GM20000 (cell line): ENCODE results near the gene PLGRKT.
"Not testable (repeated sequence)": the region's sequence is repeated elsewhere in the genome, so short reads cannot be mapped to it uniquely, and the experiment has no call there.

Experiments used
- DNase-seq: peaks from one replicate; pipeline ENCODE4 v3.0.0; 2012; ENCODE audit warnings: low spot score
- TF ChIP-seq, protein P1 (sequence below): IDR thresholded peaks from 2 replicates; pipeline ENCODE4 v1.5.1; 2012; ENCODE audit warnings: mild to moderate bottlenecking, control low read depth; ENCODE audit errors: extremely low read depth, missing control alignments

PLGRKT gene

DNA sequence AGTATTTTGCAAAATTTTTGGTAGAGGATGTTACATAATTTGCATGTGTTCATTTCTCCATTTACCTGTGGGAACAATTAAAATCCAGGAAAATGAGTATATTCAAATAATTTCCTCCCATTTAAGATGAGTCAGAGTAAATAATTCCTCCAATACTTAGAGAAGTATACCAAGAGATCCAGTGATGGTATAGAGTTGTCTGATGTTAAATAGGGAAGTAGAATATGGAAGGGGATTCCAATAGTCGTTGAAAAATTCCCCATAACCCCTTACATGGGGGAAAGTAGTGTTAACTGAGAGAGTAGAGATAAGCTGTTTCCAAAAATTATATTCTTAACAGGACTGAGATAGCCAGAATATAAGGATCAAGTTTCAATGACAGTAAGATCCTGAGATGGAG is 28.3 kb upstream of the PLGRKT start:
- TF ChIP-seq, protein P1, sequence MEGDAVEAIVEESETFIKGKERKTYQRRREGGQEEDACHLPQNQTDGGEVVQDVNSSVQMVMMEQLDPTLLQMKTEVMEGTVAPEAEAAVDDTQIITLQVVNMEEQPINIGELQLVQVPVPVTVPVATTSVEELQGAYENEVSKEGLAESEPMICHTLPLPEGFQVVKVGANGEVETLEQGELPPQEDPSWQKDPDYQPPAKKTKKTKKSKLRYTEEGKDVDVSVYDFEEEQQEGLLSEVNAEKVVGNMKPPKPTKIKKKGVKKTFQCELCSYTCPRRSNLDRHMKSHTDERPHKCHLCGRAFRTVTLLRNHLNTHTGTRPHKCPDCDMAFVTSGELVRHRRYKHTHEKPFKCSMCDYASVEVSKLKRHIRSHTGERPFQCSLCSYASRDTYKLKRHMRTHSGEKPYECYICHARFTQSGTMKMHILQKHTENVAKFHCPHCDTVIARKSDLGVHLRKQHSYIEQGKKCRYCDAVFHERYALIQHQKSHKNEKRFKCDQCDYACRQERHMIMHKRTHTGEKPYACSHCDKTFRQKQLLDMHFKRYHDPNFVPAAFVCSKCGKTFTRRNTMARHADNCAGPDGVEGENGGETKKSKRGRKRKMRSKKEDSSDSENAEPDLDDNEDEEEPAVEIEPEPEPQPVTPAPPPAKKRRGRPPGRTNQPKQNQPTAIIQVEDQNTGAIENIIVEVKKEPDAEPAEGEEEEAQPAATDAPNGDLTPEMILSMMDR = no peak
- DNase-seq = no peak

DNA sequence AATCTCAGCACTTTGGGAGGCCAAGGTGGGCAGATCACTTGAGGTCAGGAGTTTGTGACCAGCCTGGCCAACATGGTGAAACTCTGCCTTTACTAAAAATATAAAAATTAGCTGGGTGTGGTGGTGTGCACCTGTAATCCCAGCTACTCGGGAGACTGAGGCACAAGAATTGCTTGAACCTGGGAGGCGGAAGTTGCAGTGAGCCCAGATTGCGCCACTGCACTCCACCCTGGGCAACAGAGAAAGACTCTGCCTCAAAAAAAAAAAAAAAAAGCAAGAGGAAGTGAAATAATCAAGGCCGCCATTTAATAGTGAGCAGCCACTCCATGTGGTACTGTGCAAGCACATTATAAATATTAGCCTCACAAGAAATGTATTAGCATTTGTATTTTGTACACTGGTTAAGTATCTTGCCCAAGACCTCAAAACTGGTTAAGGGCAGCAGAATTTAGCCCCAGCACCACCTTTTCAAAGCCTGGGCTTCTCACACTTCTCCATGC is 27.2 kb upstream of the PLGRKT start:
- not testable (repeated sequence) for DNase-seq

DNA sequence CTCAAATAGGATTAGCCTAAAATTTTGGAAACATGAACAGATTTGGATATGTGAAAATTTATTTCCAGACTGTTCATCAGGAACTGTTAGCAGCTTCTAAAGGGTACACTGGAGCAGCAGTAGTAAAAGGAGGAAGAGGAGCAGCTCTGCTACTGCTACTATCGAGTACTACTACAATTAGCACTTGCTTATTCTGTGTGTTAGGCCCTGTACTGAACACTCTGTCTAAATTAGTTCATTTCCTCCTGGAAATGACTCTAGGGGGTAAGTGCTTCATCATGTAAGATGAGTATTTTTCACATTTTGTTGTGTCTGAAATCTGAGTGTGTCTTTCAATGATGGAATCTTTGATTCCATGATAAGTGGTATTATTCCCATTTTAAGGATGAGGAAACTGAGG is 22.4 kb upstream of the PLGRKT start:
- TF ChIP-seq, protein P1 = no peak
- no peak for DNase-seq

DNA sequence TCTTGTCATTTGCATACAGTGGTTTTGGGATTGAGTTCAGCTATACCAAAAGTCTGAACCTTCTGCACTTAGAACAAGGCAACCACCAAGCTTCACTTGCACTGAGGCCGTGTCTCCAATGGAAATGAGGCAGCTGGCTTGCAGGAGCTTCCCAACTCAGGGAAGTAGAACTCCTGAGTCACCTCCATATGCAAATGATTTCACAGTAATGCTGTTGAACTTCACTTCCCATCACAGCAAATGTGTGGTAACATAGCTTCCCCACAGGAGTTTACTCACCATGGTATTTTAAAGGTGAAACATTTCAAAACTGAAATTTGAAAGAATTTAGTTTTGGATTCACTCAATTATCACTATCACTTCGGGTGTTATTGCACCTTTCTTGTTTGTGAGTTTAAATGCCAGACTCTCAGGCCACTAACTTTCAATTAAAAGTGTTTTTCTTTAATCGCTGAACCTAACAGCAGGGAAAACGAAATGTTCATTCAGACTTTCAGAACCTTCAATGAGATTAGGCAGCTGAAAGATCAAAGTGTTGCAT is 21.6 kb upstream of the PLGRKT start:
- peak; percentile 42 for DNase-seq
- TF ChIP-seq, protein P1 = no peak

DNA sequence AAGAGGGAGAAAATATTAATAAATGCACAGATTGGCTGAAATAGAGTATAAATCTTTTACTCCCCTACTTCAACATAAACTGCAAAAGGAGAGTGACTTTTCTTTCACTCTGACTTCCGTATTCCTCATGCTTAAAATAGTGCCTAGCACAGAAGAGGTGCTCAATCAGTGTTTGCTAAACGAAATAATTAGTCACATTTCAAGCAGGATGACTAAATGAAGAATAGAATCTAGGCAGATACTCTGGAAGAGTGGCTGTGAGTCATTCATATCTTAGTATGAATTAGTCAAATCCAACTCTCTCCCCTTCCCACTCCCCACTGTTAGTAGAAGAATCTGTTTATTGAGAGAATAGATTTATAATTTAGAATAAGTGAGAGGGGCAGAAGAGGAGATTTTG is 17.5 kb upstream of the PLGRKT start:
- TF ChIP-seq, protein P1 = no peak

DNA sequence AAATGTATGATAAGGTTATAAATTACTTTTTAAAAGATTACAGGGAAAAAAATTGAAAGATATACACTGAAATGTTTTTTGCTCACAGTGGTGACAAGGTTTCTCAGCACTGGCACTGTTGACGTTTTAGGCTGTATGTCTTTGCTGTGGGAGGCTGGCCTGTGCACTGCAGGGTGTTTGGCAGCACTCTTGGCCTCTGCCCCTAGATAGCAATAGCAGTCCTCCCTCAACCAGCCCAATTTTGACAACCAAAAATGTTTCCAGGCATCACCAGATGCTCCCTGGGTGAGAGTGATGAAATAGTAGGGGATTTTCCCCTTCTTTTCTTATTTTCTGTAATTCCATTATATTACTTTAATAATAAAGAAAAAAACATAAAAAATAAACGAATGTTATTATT is 15.9 kb upstream of the PLGRKT start:
- no peak for DNase-seq
- TF ChIP-seq, protein P1 = no peak

More for the DNA sequence above, 17.5 kb upstream of the PLGRKT start:
- DNase-seq = no peak

DNA sequence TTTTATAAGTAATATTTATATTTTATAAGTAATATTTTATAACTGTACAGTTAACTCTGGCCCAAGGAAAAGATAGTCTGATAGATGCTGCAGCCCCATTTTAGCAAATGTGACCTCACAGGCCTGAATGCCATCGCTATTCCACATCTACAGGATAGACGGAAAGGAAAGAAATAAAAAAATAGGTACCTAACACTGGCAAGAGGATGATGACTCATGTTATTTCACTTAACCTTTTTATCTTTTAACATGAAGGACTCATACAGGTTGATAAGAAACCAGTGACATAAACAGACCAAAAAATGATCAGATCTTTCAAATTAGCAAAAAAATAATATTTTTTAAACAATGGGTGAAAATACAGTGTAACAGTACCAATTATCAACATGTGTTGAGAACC is 15.3 kb upstream of the PLGRKT start:
- TF ChIP-seq, protein P1 = no peak
- DNase-seq = no peak

DNA sequence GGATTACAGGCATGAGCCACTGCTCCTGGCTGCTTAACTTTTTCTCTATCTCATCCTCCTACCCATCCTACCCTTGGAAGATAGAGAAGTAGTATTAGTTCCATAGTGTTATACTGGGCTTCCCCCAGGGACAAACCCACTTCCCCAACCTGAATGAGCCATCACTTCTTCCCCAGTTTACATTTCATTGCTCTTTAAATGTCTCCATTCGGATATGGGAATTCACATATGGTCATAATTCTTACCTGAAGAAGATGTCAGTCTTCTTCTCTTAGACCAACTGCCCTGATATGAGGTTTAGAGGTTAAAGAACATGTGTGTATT is 14.5 kb upstream of the PLGRKT start:
- TF ChIP-seq, protein P1 = no peak
- no peak for DNase-seq
